Mucosa of stomach (tissue), 1 donor: ENCODE data around the gene GTF3A.
"Not testable (repeated sequence)": the region's sequence is repeated elsewhere in the genome, so short reads cannot be mapped to it uniquely, and the experiment has no call there.

ENCODE experiments used
- H3K27me3 ChIP-seq: one replicate; pipeline ENCODE4 v1.7.0; 2013; ENCODE audit warnings: mild to moderate bottlenecking, low read length; ENCODE audit not compliant: control insufficient read depth, insufficient read depth
- H3K36me3 ChIP-seq: one replicate; pipeline ENCODE4 v1.7.0; 2013; ENCODE audit warnings: low read length; ENCODE audit not compliant: control insufficient read depth, insufficient read depth
- H3K4me1 ChIP-seq: one replicate; pipeline ENCODE4 v1.7.0; 2013; ENCODE audit warnings: mild to moderate bottlenecking, low read length; ENCODE audit not compliant: control insufficient read depth, insufficient read depth
- H3K4me3 ChIP-seq: one replicate; pipeline ENCODE4 v1.7.0; 2013; ENCODE audit warnings: low read length
- H3K9ac ChIP-seq: one replicate; pipeline ENCODE4 v1.7.0; 2013; ENCODE audit warnings: mild to moderate bottlenecking, low read length, moderate library complexity
- H3K9me3 ChIP-seq: one replicate; pipeline ENCODE4 v1.7.0; 2013; ENCODE audit warnings: mild to moderate bottlenecking, low read length, moderate library complexity; ENCODE audit not compliant: control insufficient read depth
- donor health status: Pancreatic carcinoma.

GTF3A gene

GRCh38 chr13:27393101-27393500, 31.3 kb upstream of the GTF3A start:
- no peaks in the 10 kb centered on the region for H3K27me3 ChIP-seq
- no peak overlapping the region for H3K9ac ChIP-seq
- H3K4me1 ChIP-seq = no peaks in the 10 kb centered on the region
- no peaks in the 10 kb centered on the region for H3K9me3 ChIP-seq
- H3K4me3 ChIP-seq = no peak overlapping the region
- no peaks in the 10 kb centered on the region for H3K36me3 ChIP-seq

GRCh38 chr13:27395007-27395510, 29.4 kb upstream of the GTF3A start:
- Histone ChIP-seq H3K36me3 (no peaks in the 10 kb centered on the region), H3K9me3 (no peaks in the 10 kb centered on the region), H3K4me1 (no peaks in the 10 kb centered on the region), H3K9ac (no peak overlapping the region), H3K4me3 (no peak overlapping the region), H3K27me3 (no peaks in the 10 kb centered on the region)

- Histone ChIP-seq H3K9ac (no peak overlapping the region), H3K4me1 (no peaks in the 10 kb centered on the region), H3K27me3 (no peaks in the 10 kb centered on the region), H3K4me3 (no peak overlapping the region), H3K36me3 (no peaks in the 10 kb centered on the region), H3K9me3 (no peaks in the 10 kb centered on the region)
Measured at GRCh38 chr13:27396252-27396846, 28.1 kb upstream of the GTF3A start.

GRCh38 chr13:27398360-27398759, 26.1 kb upstream of the GTF3A start:
- no peak overlapping the region for H3K9ac ChIP-seq
- H3K4me3 ChIP-seq = no peak overlapping the region
- no peaks in the 10 kb centered on the region for H3K27me3 ChIP-seq
- H3K9me3 ChIP-seq = no peaks in the 10 kb centered on the region
- no peaks in the 10 kb centered on the region for H3K36me3 ChIP-seq
- peaks cover 7% of the 10 kb centered on the region for H3K4me1 ChIP-seq

- H3K4me3 ChIP-seq, H3K9ac ChIP-seq, H3K27me3 ChIP-seq, H3K36me3 ChIP-seq, H3K9me3 ChIP-seq: not testable (repeated sequence)
- peaks cover 26% of the 10 kb centered on the region for H3K4me1 ChIP-seq
Measured at GRCh38 chr13:27400405-27400804, 24.0 kb upstream of the GTF3A start.

GRCh38 chr13:27401210-27401609, 23.2 kb upstream of the GTF3A start:
- no peak overlapping the region for H3K9ac ChIP-seq
- H3K36me3 ChIP-seq = no peaks in the 10 kb centered on the region
- no peaks in the 10 kb centered on the region for H3K9me3 ChIP-seq
- H3K27me3 ChIP-seq = no peaks in the 10 kb centered on the region
- H3K4me3 ChIP-seq = no peak overlapping the region
- peaks cover 34% of the 10 kb centered on the region for H3K4me1 ChIP-seq

GRCh38 chr13:27403203-27403678, 21.2 kb upstream of the GTF3A start:
- Histone ChIP-seq H3K9me3 (no peaks in the 10 kb centered on the region), H3K4me1 (peaks cover 39% of the 10 kb centered on the region), H3K4me3 (no peak overlapping the region), H3K27me3 (no peaks in the 10 kb centered on the region), H3K9ac (no peak overlapping the region), H3K36me3 (no peaks in the 10 kb centered on the region)

- H3K36me3 ChIP-seq = no peaks in the 10 kb centered on the region
- H3K4me1 ChIP-seq = peaks cover 39% of the 10 kb centered on the region
- H3K9me3 ChIP-seq = no peaks in the 10 kb centered on the region
- no peak overlapping the region for H3K9ac ChIP-seq
- H3K4me3 ChIP-seq = no peak overlapping the region
- H3K27me3 ChIP-seq = no peaks in the 10 kb centered on the region
Measured at GRCh38 chr13:27403727-27404385, 20.6 kb upstream of the GTF3A start.

- Histone ChIP-seq H3K4me3 (no peak overlapping the region), H3K4me1 (peaks cover 39% of the 10 kb centered on the region), H3K36me3 (no peaks in the 10 kb centered on the region), H3K27me3 (no peaks in the 10 kb centered on the region), H3K9ac (no peak overlapping the region), H3K9me3 (no peaks in the 10 kb centered on the region)
Measured at GRCh38 chr13:27404680-27405079, 19.7 kb upstream of the GTF3A start.

- no peaks in the 10 kb centered on the region for H3K9me3 ChIP-seq
- H3K4me3 ChIP-seq = no peak overlapping the region
- no peak overlapping the region for H3K9ac ChIP-seq
- H3K36me3 ChIP-seq = no peaks in the 10 kb centered on the region
- H3K4me1 ChIP-seq = peaks cover 39% of the 10 kb centered on the region
- no peaks in the 10 kb centered on the region for H3K27me3 ChIP-seq
Measured at GRCh38 chr13:27405546-27406134, 18.8 kb upstream of the GTF3A start.

GRCh38 chr13:27406178-27406939, 18.1 kb upstream of the GTF3A start:
- Histone ChIP-seq H3K9me3 (no peaks in the 10 kb centered on the region), H3K9ac (no peak overlapping the region), H3K4me3 (no peak overlapping the region), H3K27me3 (no peaks in the 10 kb centered on the region), H3K4me1 (peaks cover 39% of the 10 kb centered on the region), H3K36me3 (no peaks in the 10 kb centered on the region)

- H3K27me3 ChIP-seq = no peaks in the 10 kb centered on the region
- H3K4me1 ChIP-seq = peaks cover 34% of the 10 kb centered on the region
- H3K4me3 ChIP-seq = no peak overlapping the region
- H3K9ac ChIP-seq = no peak overlapping the region
- H3K9me3 ChIP-seq = no peaks in the 10 kb centered on the region
- H3K36me3 ChIP-seq = no peaks in the 10 kb centered on the region
Measured at GRCh38 chr13:27408074-27408473, 16.3 kb upstream of the GTF3A start.
